Right lobe of liver (tissue), 4 donors: ENCODE results near the gene POLR2F.

ENCODE experiments used
- CTCF ChIP-seq, 4 donors: fragments of 200-600 bp in 3 of 4; fragments of 450-650 bp in 1 of 4; IDR thresholded peaks; one replicate each; pipeline versions ENCODE4 v1.5.1 to v1.8.0; 2016 to 2022; ENCODE audit warnings: antibody characterized with exemption in 4 of 4, mild to moderate bottlenecking in 2 of 4
- POLR2A ChIP-seq: fragments of 450-650 bp; IDR thresholded peaks from one replicate; pipeline ENCODE4 v1.6.1; 2017; ENCODE audit warnings: antibody characterized with exemption, mild to moderate bottlenecking
- donor health status: DM: no; HTN: no; CAD: no.
- donor health status: DM: no; HTN: no; CAD: no.
- donor health status: DM: no; HTN: yes; CAD: no.

- TF ChIP-seq CTCF (IDR thresholded peaks at IDR 0.05) = no peak
- no peak for TF ChIP-seq POLR2A
These were observed 55.7 kb downstream of the POLR2F start for GRCh38 chr22:38009000-38009806.
